ENCODE results near the gene LRRTM3.

LRRTM3 gene

GRCh38 chr10:66880826-66881225 lies 45.0 kb upstream of the LRRTM3 start:
- Histone ChIP-seq H3K79me2 (ENCODE audit: low read length) (no peaks in the 10 kb centered on the region), H3K27me3 (replicated peaks; ENCODE audit: insufficient read depth, low read length) (no peaks in the 10 kb centered on the region), H3K9me2 (replicated peaks; ENCODE audit: insufficient read depth, low read length) (no peaks in the 10 kb centered on the region), H3F3A (ENCODE audit: insufficient read depth, low read length) (no peaks in the 10 kb centered on the region), H3K4me2 (ENCODE audit: low read depth, low read length) (no peak overlapping the region), H2AFZ (ENCODE audit: low read length) (no peak overlapping the region), H4K20me1 (ENCODE audit: insufficient read depth, low read length) (no peaks in the 10 kb centered on the region), H3K4me1 (ENCODE audit: low read length) (no peaks in the 10 kb centered on the region), H3K27ac (ENCODE audit: low read length) (no peak overlapping the region), H3K4me3 (ENCODE audit: low read length) (no peak overlapping the region), H3K9me3 (replicated peaks; ENCODE audit: insufficient read depth, low read length) (no peaks in the 10 kb centered on the region), H3K9ac (ENCODE audit: low read length) (no peak overlapping the region), H3K36me3 (replicated peaks; ENCODE audit: insufficient read depth, low read length) (no peaks in the 10 kb centered on the region)
- TF ChIP-seq CTCF (IDR thresholded peaks at IDR 0.05; ENCODE audit: low read length) (no peak), EZH2 (optimal IDR thresholded peaks at IDR 0.05; ENCODE audit: low read depth, low read length) (no peak), EZH2phosphoT487 (IDR thresholded peaks at IDR 0.05; ENCODE audit: low read length) (no peak)
- no peak for DNase-seq

GRCh38 chr10:66881814-66882213 lies 44.0 kb upstream of the LRRTM3 start:
- Histone ChIP-seq H3K9ac (ENCODE audit: low read length) (no peak overlapping the region), H3K36me3 (replicated peaks; ENCODE audit: insufficient read depth, low read length) (no peaks in the 10 kb centered on the region), H3K4me2 (ENCODE audit: low read depth, low read length) (no peak overlapping the region), H2AFZ (ENCODE audit: low read length) (no peak overlapping the region), H3K27ac (ENCODE audit: low read length) (no peak overlapping the region), H3K9me3 (replicated peaks; ENCODE audit: insufficient read depth, low read length) (no peaks in the 10 kb centered on the region), H3K27me3 (replicated peaks; ENCODE audit: insufficient read depth, low read length) (no peaks in the 10 kb centered on the region), H3K4me1 (ENCODE audit: low read length) (no peaks in the 10 kb centered on the region), H3K9me2 (replicated peaks; ENCODE audit: insufficient read depth, low read length) (no peaks in the 10 kb centered on the region), H3K4me3 (ENCODE audit: low read length) (no peak overlapping the region), H3F3A (ENCODE audit: insufficient read depth, low read length) (no peaks in the 10 kb centered on the region), H3K79me2 (ENCODE audit: low read length) (no peaks in the 10 kb centered on the region), H4K20me1 (ENCODE audit: insufficient read depth, low read length) (no peaks in the 10 kb centered on the region)
- TF ChIP-seq CTCF (IDR thresholded peaks at IDR 0.05; ENCODE audit: low read length) (no peak), EZH2phosphoT487 (IDR thresholded peaks at IDR 0.05; ENCODE audit: low read length) (no peak), EZH2 (optimal IDR thresholded peaks at IDR 0.05; ENCODE audit: low read depth, low read length) (no peak)
- no peak for DNase-seq

GRCh38 chr10:66882271-66882670 lies 43.6 kb upstream of the LRRTM3 start:
- TF ChIP-seq EZH2phosphoT487 (IDR thresholded peaks at IDR 0.05; ENCODE audit: low read length) (no peak), EZH2 (optimal IDR thresholded peaks at IDR 0.05; ENCODE audit: low read depth, low read length) (no peak), CTCF (IDR thresholded peaks at IDR 0.05; ENCODE audit: low read length) (no peak)
- H3K27me3 ChIP-seq (replicated peaks; ENCODE audit: insufficient read depth, low read length) = no peaks in the 10 kb centered on the region
- no peaks in the 10 kb centered on the region for H3K9me3 ChIP-seq (replicated peaks; ENCODE audit: insufficient read depth, low read length)
- no peaks in the 10 kb centered on the region for H3K36me3 ChIP-seq (replicated peaks; ENCODE audit: insufficient read depth, low read length)
- no peak overlapping the region for H3K4me2 ChIP-seq (ENCODE audit: low read depth, low read length)
- H2AFZ ChIP-seq (ENCODE audit: low read length) = no peak overlapping the region
- DNase-seq = no peak
- no peak overlapping the region for H3K9ac ChIP-seq (ENCODE audit: low read length)
- H3K4me1 ChIP-seq (ENCODE audit: low read length) = no peaks in the 10 kb centered on the region
- no peak overlapping the region for H3K4me3 ChIP-seq (ENCODE audit: low read length)
- H3K79me2 ChIP-seq (ENCODE audit: low read length) = no peaks in the 10 kb centered on the region
- no peaks in the 10 kb centered on the region for H3K9me2 ChIP-seq (replicated peaks; ENCODE audit: insufficient read depth, low read length)
- H3K27ac ChIP-seq (ENCODE audit: low read length) = no peak overlapping the region
- no peaks in the 10 kb centered on the region for H4K20me1 ChIP-seq (ENCODE audit: insufficient read depth, low read length)
- H3F3A ChIP-seq (ENCODE audit: insufficient read depth, low read length) = no peaks in the 10 kb centered on the region

All from MM.1S (cell line).